GM06990 (cell line): Measurements from ENCODE around the gene DSCAML1.

ENCODE experiments used
- DNase-seq: peaks from one replicate; pipeline ENCODE4 v3.0.0-alpha.2; 2011; ENCODE audit not compliant: insufficient read length; ENCODE audit errors: extremely low read depth
- H3K27me3 ChIP-seq: replicated peaks from 2 replicates; pipeline ENCODE4 v1.6.0; 2011; ENCODE audit warnings: low read length; ENCODE audit not compliant: control insufficient read depth, insufficient read depth
- H3K36me3 ChIP-seq: 2 replicates; pipeline ENCODE4 v1.5.1; 2011; ENCODE audit warnings: low read length; ENCODE audit not compliant: control insufficient read depth, insufficient read depth
- H3K4me3 ChIP-seq: replicated peaks from 2 replicates; pipeline ENCODE4 v1.5.1; 2011; ENCODE audit warnings: low read depth, mild to moderate bottlenecking, control low read depth, low read length
- CTCF ChIP-seq: IDR thresholded peaks from 2 replicates; pipeline ENCODE4 v1.5.1; 2011; ENCODE audit warnings: low read length, control low read depth, mild to moderate bottlenecking, inconsistent platforms; ENCODE audit not compliant: insufficient read depth, poor library complexity, severe bottlenecking

DSCAML1 gene

GRCh38 chr11:117574551-117574950, 222.5 kb downstream of the DSCAML1 start:
- peaks cover 1% of the 10 kb centered on the region for H3K27me3 ChIP-seq
- no peaks in the 10 kb centered on the region for H3K36me3 ChIP-seq
- H3K4me3 ChIP-seq = no peak overlapping the region
- TF ChIP-seq CTCF = no peak
- DNase-seq = no peak

- no peak for DNase-seq
- no peak overlapping the region for H3K4me3 ChIP-seq
- no peak for TF ChIP-seq CTCF
- H3K36me3 ChIP-seq = no peaks in the 10 kb centered on the region
- H3K27me3 ChIP-seq = no peaks in the 10 kb centered on the region; the same call in 1 of the 2 replicates
These were observed 223.7 kb downstream of the DSCAML1 start for GRCh38 chr11:117573326-117573725.

- DNase-seq = no peak
- H3K4me3 ChIP-seq = no peak overlapping the region
- no peak for TF ChIP-seq CTCF
- no peaks in the 10 kb centered on the region for H3K36me3 ChIP-seq
- H3K27me3 ChIP-seq = no peaks in the 10 kb centered on the region; the same call in 1 of the 2 replicates
These were observed 224.3 kb downstream of the DSCAML1 start for GRCh38 chr11:117572671-117573070.

- no peaks in the 10 kb centered on the region; the same call in 1 of the 2 replicates for H3K27me3 ChIP-seq
- H3K36me3 ChIP-seq = no peaks in the 10 kb centered on the region
- H3K4me3 ChIP-seq = no peak overlapping the region
- no peak for DNase-seq
- TF ChIP-seq CTCF = no peak
These were observed 224.9 kb downstream of the DSCAML1 start for GRCh38 chr11:117572129-117572528.

- no peaks in the 10 kb centered on the region for H3K36me3 ChIP-seq
- no peak for TF ChIP-seq CTCF
- no peaks in the 10 kb centered on the region; the same call in 1 of the 2 replicates for H3K27me3 ChIP-seq
- no peak for DNase-seq
- no peak overlapping the region for H3K4me3 ChIP-seq
These were observed 226.3 kb downstream of the DSCAML1 start for GRCh38 chr11:117570701-117571100.

GRCh38 chr11:117569911-117570310, 227.1 kb downstream of the DSCAML1 start:
- Histone ChIP-seq H3K27me3 (no peaks in the 10 kb centered on the region; the same call in 1 of the 2 replicates), H3K4me3 (no peak overlapping the region)
- TF ChIP-seq CTCF = no peak

More at GRCh38 chr11:117569911-117570310, 227.1 kb downstream of the DSCAML1 start:
- DNase-seq = no peak
- no peaks in the 10 kb centered on the region for H3K36me3 ChIP-seq
